Posterior vena cava (tissue), 2 donors: Measurements from ENCODE around the gene RHBDL1. TPM values are rescaled to one million over a fixed set of nuclear protein-coding genes. Genes with fewer than 3 reads are reported as not detected.
"Not testable (repeated sequence)": the region's sequence is repeated elsewhere in the genome, so short reads cannot be mapped to it uniquely, and the experiment has no call there.

Source experiments
- DNase-seq: peaks from one replicate; pipeline ENCODE4 v3.0.0-alpha.2; 2020; ENCODE audit warnings: low spot score
- intact Hi-C, 2 donors: fragments of 100-400 bp; cut with DNase I; formaldehyde crosslinking; loops; one replicate each; pipeline versions ENCODE4 v1.14.1 to v1.14.2; 2022 to 2023
- total RNA-seq, 2 donors: library from RNA; stranded (reverse); fragmentation: NEBNext Ultra II Directional; extraction: Animal tissue kit (Norgen Biotek cat#: 25700); gene quantifications; one replicate each; pipeline ENCODE4 v1.2.1, GENCODE V29; 2021
- donor health status: DM: yes; HTN: yes; CAD: no.
- donor health status: DM: yes; HTN: yes; CAD: no.

Gene RHBDL1
- total RNA-seq, 2 donors from 2014 or later, result 0.71 to 0.79 TPM

DNA sequence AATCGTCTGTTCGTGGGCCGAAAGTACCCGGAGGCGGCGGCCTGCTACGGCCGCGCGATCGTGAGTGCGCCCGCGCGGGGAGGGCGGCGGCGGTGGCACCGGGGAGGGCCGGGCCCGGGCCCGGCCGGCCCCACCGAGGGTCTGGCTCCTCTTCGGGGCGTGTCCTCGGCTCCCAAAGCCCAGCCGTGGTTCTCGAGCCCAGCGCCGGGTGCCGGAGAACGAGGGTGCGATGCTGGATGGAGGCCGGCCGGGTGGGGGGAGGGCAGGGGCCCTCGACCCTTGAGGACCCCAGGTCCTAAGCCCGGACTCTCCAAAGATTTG, 5.1 kb downstream of the RHBDL1 start:
- DNase-seq, result no peak
- intact Hi-C loops, result no loop called here

DNA sequence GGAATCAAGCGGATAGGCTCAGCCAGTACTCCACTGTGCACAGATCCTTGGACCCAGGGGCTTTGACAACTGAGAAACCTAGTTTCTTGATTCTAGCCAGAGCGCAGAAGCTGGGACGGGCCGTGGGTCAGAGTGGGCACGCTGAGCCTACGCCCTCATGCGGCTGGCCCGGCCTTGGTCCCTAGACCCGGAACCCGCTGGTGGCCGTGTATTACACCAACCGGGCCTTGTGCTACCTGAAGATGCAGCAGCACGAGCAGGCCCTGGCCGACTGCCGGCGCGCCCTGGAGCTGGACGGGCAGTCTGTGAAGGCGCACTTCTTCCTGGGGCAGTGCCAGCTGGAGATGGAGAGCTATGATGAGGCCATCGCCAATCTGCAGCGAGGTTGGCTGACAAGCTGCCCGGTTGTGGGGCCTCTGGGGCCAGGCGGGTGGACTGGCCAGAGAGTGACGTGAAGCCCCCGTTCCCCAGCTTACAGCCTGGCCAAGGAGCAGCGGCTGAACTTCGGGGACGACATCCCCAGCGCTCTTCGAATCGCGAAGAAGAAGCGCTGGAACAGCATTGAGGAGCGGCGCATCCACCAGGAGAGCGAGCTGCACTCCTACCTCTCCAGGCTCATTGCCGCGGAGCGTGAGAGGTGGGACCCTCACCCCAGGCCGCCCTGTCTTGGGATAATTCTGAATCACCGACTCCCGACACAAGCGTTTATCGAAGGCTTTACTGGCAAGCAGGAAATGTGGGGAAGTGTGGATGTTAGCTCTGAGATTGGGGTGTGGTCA, 5.7 kb downstream of the RHBDL1 start:
- intact Hi-C loops, result no loop called here

DNA sequence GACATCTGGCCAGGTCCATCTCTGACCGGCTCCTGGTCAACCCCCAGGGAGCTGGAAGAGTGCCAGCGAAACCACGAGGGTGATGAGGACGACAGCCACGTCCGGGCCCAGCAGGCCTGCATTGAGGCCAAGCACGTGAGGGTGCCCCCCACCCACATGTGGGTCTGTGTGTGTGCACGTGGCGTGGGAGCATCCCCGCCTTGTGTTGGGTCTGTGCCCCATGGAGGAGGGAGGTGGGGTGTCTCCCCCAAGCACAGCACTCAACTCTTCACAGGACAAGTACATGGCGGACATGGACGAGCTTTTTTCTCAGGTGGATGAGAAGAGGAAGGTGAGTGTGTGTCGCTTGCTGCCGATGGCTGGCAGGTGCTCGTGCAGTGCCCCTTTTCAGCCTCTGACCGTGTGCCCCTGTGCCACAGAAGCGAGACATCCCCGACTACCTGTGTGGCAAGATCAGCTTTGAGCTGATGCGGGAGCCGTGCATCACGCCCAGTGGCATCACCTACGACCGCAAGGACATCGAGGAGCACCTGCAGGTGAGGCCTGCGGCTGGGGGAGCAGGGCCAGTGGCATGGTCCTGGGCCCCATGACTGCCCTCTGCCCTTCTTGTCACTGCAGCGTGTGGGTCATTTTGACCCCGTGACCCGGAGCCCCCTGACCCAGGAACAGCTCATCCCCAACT, 6.4 kb downstream of the RHBDL1 start:
- intact Hi-C loops, result no loop called here
- DNase-seq, result no peak

More for the DNA sequence above, 5.7 kb downstream of the RHBDL1 start:
- DNase-seq, result no peak

DNA sequence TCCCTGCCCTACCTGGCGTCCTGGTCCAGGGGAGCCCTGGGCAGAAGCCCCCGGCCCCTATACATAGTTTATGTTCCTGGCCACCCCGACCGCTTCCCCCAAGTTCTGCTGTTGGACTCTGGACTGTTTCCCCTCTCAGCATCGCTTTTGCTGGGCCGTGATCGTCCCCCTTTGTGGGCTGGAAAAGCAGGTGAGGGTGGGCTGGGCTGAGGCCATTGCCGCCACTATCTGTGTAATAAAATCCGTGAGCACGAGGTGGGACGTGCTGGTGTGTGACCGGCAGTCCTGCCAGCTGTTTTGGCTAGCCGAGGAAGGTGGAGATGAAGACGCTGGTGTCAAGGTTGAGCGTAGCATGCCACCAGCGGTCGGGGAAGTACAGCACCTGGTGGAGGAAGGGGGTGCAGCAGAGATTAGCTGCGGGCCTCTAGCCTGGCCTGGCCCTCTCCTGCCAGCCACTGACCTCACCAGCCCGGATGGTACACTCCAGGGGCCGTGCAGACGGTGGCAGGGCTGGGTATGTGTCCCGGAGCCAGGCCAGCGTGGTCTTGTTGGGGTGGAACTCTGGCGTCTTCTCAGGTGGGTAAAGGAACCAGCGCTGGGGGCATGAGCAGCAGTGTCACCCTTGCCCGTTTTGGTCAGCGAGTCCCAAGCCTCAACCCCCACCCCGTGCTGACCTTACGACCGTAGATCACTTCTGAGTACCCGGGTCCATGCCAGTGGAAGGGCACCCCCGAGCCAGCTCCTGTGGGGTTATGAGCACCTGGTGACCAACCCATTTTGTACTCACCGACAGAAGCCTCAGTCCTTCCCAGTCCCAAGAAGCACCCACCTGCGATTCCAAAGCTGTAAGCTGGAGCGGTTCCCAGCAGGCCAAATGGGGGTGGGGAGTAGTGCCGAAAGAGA, 7.3 kb downstream of the RHBDL1 start:
- intact Hi-C loops, result no loop called here
- DNase-seq, result no peak

DNA sequence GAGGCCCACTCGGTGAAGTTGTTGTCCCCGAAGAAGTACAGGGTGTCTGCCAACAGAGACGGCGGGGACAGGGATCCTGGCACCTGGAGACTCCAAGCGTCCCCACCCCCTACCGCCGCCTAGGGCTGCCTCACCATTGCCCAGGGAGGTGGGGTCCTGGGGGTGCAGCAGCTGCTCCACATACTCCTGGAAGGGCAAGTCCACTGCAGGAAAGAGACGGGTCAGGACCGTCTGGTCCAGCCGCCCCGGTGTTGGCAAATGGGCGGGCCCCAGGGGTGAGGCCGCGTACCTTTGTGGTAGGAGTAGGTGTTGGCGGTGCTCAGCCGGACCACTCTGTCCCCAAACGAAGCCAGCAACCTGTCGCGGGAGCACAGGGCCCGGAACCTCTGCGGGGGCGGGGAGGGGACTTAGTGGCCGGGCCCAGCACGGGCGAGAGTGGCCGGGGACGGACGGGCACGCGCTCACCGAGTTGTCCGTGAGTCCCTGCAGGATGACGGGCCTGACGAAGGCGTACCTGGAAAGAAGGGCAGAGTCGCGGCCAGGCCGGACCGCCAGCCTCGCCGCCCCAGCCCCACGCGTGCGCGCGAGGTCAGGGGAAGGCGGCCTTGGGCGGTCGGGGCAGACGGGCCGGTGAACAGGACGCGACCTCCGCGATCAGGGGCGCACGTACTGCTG, 8.1 kb downstream of the RHBDL1 start:
- intact Hi-C loops, result no loop called here
- no peak for DNase-seq

DNA sequence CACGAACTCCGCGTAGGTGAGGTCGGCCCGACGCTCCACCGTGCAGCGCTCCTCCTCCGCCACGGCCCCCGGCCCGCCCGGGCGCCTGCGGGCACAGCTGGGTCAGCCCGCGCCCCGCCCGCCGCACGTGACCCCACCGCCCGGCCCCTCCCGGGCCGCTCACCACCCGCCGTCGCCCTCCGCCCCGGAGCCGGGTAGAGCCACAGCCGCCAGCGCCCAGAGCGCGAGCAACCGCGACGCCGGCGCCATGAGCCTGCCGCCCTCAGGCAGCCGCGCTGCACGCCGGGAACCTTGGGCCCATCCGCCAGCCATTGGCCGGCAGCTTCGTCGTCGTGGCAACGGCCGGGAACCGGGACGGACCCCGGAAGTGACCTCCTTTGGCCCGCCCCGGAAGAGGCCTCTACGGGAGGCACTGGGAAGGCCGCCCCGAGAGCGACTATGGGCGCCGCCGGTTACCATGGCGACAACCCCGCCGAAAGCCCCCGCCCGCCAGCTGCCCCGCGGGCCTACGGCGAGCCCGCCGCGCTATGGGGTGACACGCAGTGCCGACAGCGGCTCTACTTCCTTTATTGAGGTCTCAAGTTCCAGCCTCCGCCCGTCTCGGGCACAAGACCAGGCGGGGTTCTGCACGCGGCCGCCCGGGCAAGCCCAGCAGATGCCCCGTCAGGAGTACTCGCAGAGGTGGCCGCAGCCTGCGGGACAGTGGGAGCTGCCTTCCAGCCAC, 8.8 kb downstream of the RHBDL1 start, which contains the start of gene JMJD8:
JMJD8 (minus strand) TSS at position 264 of the 724 bp plus-strand sequence; CDS start at position 249, 15 bp downstream.
- intact Hi-C loops, result no loop called here
- peak; percentile 99 for DNase-seq

DNA sequence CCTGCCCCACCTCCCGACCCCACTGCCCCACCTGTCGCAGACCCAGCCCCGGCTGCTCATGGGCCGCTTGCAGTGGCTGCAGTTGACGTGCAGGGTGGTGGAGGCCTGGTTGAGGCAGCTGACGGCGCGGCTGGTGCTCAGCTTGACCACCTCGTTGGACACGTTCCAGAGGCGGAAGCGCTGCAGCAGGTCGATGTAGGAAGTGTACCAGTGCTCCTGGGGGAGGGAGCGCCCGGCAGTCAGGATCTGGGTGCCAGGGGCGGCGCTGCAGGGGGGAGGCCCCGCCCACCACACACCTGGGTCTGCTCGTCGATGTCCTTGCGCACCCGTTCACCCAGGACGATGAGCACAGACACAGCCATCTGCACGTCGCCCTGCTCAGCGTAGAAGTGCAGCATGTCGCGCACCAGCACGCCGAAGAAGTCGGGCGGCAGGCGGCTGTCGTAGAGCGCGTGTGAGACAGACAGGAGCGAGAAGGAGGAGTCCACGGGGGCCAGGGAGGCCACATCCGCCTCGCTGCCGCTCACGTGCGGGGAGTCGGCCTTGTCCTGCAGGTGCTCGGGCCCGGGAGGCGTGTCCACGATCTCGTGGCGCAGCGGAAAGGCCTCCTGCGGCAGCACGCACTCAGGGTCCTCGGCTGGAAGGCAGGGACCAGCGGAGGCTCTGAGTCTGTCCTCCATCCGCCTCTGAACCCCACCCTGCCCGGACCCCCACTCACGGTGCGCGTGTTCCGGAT, 9.7 kb downstream of the RHBDL1 start:
- intact Hi-C loops, result no loop called here
- DNase-seq, result no peak

DNA sequence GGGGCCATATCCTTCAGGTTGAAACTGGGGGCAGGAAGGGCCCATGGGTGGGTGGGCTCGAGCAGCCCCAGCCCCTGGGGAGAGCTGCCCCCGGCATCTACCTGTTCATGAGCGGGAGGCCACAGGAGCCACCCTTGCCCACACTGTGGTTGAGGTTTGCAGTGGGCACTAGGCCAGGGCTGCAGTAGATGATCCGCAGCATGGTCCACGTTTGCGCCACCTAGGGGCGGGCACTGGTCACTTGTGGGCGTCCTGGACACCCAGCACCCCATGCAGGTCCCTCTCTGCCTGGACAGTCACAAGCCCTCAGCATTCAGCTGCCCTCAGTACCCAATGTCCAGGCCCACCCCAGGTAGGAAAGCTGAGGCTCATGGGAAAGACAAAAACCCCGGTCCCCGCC, 10.5 kb downstream of the RHBDL1 start:
- DNase-seq, result no peak
- intact Hi-C loops, result no loop called here

DNA sequence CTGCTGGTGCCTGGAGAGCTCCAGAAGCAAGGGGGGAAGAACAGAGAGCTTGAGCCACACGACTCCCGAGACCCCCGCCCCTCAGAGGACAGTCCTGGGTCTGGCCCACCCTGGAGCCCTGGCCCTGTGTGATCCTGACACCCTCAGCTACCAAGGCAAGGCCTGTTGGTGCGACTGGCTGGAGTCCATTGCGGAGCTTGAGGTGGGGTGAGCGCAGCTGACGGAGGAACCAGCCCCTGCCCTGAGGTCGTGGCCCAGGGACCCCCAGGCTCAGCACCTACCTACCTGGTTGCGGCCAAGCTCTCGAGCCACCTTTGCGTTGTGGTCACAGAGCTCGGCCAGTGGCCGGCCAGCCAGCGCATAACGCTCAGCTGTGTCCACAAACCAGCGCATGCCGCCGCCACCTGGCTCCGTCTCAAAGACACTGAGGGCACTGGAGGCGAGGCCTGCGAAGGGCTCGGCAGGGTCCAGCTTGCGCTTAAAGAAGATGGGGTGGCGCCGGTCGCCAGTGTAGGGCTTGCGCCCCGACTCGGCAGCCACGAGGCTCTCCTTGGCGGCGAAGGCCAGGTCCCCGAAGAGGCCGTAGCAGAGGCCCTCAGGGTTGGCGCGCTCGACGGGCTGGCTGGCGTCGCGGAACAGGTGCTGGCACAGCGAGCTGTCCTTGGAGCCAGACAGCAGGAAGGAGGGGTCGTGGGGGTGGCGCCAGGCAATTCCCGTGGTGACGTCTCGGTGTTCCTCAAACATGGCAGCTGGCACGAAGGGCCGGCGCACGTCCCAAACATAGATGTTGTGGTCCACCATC, 11.2 kb downstream of the RHBDL1 start:
- no peak for DNase-seq
- intact Hi-C loops, result no loop called here

DNA sequence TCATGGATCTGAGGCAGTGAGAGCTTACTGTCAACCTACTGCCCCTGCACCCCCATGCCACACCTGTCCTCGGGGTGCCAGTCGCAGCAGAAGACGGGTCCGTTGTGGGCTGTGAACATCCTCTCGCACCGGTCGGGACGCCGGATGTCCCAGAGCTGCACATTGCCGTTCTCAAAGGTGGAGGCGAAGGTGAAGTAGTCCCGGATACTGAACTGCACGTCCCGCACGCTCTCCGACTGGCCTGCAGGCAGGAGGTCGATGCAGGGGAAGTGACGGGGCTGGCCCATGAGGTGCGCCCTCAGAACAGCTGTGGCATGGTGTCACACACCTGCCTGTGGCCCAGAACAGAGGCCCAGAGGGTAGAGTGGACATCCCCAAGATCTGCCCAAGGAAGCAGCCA, 12.0 kb downstream of the RHBDL1 start:
- no peak for DNase-seq
- intact Hi-C loops, result no loop called here

DNA sequence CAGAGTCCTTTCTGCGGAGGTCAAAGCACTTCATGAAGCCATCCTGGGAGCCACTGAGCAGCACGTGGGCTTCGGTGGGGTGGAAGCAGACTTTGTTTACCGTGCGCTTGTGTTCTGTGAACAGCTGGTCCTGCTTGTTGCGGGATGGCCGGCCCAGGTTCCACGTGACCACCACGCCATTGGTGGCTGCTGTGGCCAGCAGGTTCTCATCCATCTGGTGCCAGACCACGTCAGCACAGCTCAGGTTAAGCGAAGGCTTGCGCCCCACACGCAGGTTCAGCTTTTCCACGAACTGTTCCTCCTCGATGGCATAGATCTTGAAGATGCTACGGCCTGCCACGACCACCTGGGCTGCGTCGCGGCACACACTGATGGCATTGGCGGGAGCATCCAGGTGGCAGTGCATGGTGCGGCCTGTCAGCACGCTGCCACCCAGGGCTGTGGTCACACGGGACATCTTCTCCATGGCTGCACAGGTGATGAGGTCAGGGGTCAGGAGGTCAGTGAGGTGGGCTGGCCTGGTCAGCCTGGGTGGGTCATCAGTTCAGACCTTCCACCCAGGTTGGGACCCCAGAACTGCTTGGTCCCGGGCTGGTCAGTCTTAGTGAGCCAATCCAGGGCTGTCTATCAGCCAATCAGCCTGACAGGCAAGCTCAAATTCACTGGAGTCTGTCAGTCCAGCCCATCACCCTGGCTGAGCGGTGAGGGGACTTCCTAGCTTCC, 13.9 kb downstream of the RHBDL1 start:
- intact Hi-C loops, result no loop called here
- no peak for DNase-seq

DNA sequence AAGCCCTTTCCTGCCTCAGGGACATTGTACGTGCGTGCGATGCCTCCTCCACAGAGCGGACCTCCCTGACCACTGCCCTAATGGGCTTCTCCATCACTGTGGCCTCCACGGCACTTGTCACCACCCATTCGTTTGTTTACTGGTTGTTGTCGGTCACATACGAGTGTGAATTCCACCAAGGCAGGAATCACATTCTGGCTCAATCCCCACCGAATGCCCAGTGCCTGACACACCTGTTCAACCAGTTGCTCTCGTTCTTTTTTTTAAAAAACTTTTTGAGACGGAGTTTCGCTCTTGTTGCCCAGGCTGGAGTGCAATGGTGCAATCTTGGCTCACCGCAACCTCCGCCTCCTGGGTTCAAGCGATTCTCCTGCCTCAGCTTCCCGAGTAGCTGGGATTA, 15.8 kb downstream of the RHBDL1 start:
- intact Hi-C loops, DNase-seq: not testable (repeated sequence)

DNA sequence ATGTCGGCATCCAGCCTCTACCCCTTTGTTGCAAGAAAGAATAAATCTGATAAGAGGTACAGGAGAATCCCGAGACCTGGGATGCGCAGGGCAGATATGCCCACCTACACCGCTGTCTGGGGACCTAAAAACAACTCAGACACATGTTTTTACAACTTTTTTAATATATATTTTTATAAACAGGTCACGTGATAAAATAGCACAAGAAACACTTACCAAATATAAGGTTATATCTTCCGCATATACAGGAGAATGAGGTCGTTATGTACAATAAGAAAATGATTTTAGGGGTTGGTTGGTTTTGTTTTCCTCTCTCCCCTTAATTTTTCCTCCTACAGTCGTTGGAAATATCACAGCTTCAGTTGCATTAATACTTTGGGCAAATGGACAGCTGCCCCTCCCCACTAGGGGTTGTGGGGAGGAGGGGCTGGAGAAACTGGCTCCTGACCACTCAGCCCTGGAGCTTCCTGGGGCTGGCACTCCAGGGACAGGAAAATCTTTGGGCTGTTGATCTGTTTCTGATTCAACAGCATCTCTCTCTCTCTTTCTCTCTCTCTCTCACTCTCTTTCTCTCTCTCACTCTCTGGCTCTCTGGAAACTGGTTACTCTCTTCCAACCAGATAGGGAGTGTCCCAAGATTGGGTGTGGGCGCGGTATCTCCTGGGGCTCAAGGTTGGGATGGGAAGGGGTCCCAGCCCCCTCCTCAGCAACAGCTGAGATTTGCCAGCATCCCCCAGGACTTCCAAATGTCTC, 17.1 kb downstream of the RHBDL1 start:
- no peak for DNase-seq
- intact Hi-C loops, result no loop called here

DNA sequence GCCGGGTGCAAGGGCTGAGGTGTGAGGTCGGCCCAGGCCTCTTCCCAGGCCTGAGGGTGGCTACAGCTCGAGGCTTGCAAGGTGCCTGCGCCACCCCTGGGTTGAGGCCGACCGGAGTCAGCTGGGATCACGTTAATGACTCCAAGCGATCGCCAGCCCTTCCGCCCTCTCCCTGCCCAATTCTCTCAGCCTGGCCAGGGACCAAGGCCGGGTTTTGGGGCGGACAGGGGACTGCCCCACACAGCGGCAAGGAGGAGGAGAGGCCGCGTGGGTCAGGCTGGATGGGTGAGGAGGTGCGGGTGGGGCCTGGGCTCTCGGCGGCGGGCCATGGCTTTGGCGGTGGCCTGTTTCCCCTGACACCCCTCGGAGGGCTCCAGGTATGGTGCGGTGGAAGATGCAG, 17.9 kb downstream of the RHBDL1 start:
- intact Hi-C loops, result no loop called here
- no peak for DNase-seq

DNA sequence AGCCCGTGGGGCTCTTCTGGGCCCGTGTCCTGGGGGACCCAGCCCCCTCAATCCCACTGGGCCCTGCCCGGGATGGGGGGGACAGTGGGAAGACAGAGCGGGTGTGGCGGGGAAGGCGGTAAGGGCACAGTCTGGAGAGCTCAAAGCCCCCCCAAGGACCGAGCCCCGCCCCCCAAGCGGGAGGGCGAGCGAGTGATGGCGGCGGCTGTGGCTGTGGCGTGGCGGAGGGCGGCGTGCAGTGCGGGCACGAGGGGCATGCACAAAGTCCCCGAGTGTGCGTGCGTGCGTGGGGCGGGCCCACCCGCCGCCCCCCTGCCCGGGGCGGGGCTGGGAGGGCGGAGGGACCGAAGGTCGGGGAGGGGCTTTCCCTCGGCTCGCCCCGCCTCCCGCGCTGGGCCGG, 18.3 kb downstream of the RHBDL1 start:
- no peak for DNase-seq
- intact Hi-C loops, result no loop called here

DNA sequence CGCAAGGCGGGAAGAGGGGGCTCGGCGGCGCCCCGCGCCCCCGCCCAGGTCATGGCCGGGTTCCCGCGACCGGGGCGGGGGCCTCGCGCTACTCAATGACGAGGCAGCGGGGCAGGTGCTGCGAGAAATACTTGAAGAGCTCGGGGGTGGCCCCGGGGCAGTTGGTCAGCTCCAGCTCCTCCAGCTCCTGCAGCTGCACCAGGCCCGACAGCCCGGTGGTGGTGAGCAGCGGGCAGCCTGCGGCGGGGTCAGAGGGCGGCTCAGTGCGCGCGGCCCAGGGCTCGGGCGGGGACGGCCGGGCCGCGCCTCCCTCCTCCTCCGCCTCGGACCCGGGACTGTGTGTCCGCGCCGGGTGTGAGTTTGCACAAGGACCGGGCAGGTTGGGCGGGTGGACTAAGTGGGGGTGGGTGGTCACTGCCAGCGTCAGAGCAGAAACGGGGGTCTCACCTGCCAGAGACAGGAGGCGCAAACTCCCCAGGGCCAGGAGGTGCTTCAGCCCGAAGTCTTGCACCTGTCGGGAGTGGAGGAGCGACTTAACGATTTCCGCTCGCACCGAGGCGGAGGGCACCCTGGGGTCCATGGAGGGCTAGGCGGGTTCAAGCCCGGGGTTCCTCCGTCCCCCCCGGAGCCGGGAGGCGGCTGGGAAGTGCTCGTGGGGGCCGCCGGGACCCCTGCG, 18.9 kb downstream of the RHBDL1 start:
- intact Hi-C loops, result no loop called here
- DNase-seq, result no peak
